Endothelial cell of umbilical vein (primary cell): ENCODE data around the gene TMEM266. TPM values are rescaled to one million over a fixed set of nuclear protein-coding genes. Genes with fewer than 3 reads are reported as not detected.
A peak's percentile ranks its signal among the peaks of the same experiment; 100 is the strongest.

Experiments used
- BruUV-seq: library from RNA; stranded (reverse); fragments of 400-500 nt; replicated peaks from 2 replicates; lab custom pipeline; 2021; lab: Mats Ljungman, UMichigan
- CTCF ChIA-PET: fragments of 300-600, 350-600 bp; sonication (Branson Sonifier 250); formaldehyde crosslinking; loops from one replicate; lab custom pipeline; 2021; ENCODE audit warnings: antibody characterized with exemption, inconsistent platforms; lab: Charles Lee
- POLR2A ChIA-PET: fragments of 300-600, 350-600 bp; sonication (Branson Sonifier 250); formaldehyde crosslinking; loops from one replicate; lab custom pipeline; 2021; ENCODE audit warnings: antibody characterized with exemption, inconsistent platforms; lab: Charles Lee
- DNase-seq: peaks from one replicate; pipeline ENCODE4 v3.0.0-alpha.2; 2011; ENCODE audit warnings: low read depth, low spot score
- FAIRE-seq: peaks from 2 replicates; lab custom pipeline; 2011; peaks lifted over from hg19 to GRCh38; lab: Jason Lieb, UNC
- H2AFZ ChIP-seq: 2 replicates; pipeline ENCODE4 v1.6.0; 2012; ENCODE audit warnings: low read depth, low read length, control low read depth, inconsistent platforms
- H3K27ac ChIP-seq: 2 replicates; pipeline ENCODE4 v1.5.1; 2011; ENCODE audit warnings: low read depth, mild to moderate bottlenecking, control low read depth, low read length, moderate library complexity; ENCODE audit not compliant: insufficient read depth
- H3K27me3 ChIP-seq, 2 experiments: 2 replicates each; pipeline versions ENCODE4 v1.6.0 to v1.6.1; 2011; ENCODE audit warnings: low read length in 2 of 2, mixed read lengths in 1 of 2; ENCODE audit not compliant: control insufficient read depth in 2 of 2, insufficient read depth in 2 of 2
- H3K36me3 ChIP-seq, 2 experiments: 2 replicates in 1 of 2; 3 replicates in 1 of 2; pipeline ENCODE4 v1.5.1; 2011; ENCODE audit warnings: low read length in 2 of 2, mild to moderate bottlenecking in 1 of 2, moderate library complexity in 1 of 2; ENCODE audit not compliant: control insufficient read depth in 2 of 2, insufficient read depth in 2 of 2; ENCODE audit errors: extremely low read depth in 1 of 2
- H3K4me1 ChIP-seq: 3 replicates; pipeline ENCODE4 v1.5.1; 2011; ENCODE audit warnings: mild to moderate bottlenecking, low read length; ENCODE audit not compliant: control insufficient read depth, insufficient read depth; ENCODE audit errors: extremely low read depth
- H3K4me2 ChIP-seq: 2 replicates; pipeline ENCODE4 v1.6.1; 2011; ENCODE audit warnings: low read length, control low read depth, mixed read lengths; ENCODE audit not compliant: insufficient read depth
- H3K4me3 ChIP-seq, 3 experiments: fragments of 200-600 bp in 1 of 3; sonication (generic), shearing (Covaris generic) in 1 of 3; replicated peaks in 1 of 3; 2 replicates each; pipeline ENCODE4 v1.5.1; 2011 to 2016; ENCODE audit warnings: control low read depth in 3 of 3, low read length in 3 of 3, mild to moderate bottlenecking in 2 of 3, inconsistent platforms in 1 of 3, low read depth in 1 of 3, moderate library complexity in 1 of 3; ENCODE audit not compliant: insufficient read depth in 1 of 3
- H3K79me2 ChIP-seq: 2 replicates; pipeline ENCODE4 v1.6.0; 2012; ENCODE audit warnings: low read length, inconsistent platforms; ENCODE audit not compliant: control insufficient read depth, insufficient read depth
- H3K9ac ChIP-seq: replicated peaks from 2 replicates; pipeline ENCODE3; 2011; ENCODE audit warnings: low read length, control low read depth; ENCODE audit not compliant: insufficient read depth; ENCODE audit errors: extremely low read depth
- H3K9me1 ChIP-seq: replicated peaks from 3 replicates; pipeline ENCODE4 v1.6.0; 2011; ENCODE audit warnings: mild to moderate bottlenecking, low read length; ENCODE audit not compliant: control insufficient read depth, insufficient read depth; ENCODE audit errors: extremely low read depth
- H3K9me3 ChIP-seq: replicated peaks from 2 replicates; pipeline ENCODE4 v1.5.1; 2012; ENCODE audit warnings: low read length, inconsistent platforms; ENCODE audit not compliant: control insufficient read depth, insufficient read depth
- H4K20me1 ChIP-seq: replicated peaks from 2 replicates; pipeline ENCODE3; 2011; ENCODE audit warnings: mild to moderate bottlenecking, low read length; ENCODE audit not compliant: control insufficient read depth, insufficient read depth; ENCODE audit errors: extremely low read depth
- CTCF ChIP-seq, 2 donors: IDR thresholded peaks; 1 replicate in 1 of 2; 2 replicates in 1 of 2; pipeline ENCODE4 v1.5.1; 2011; ENCODE audit warnings: low read length in 2 of 2, mild to moderate bottlenecking in 2 of 2, moderate library complexity in 2 of 2, control low read depth in 1 of 2, inconsistent platforms in 1 of 2, low read depth in 1 of 2; ENCODE audit not compliant: insufficient read depth in 1 of 2; ENCODE audit errors: extremely low read depth in 1 of 2
- MAX ChIP-seq: IDR thresholded peaks from 2 replicates; pipeline ENCODE4 v1.6.1; 2011; ENCODE audit not compliant: insufficient read depth, insufficient read length
- POLR2AphosphoS5 ChIP-seq: IDR thresholded peaks from 2 replicates; pipeline ENCODE4 v1.6.1; 2012; ENCODE audit warnings: low read depth, mild to moderate bottlenecking, control low read depth, low read length, moderate library complexity; ENCODE audit not compliant: insufficient read depth
- dilution Hi-C: fragments of 300-500 bp; cut with MboI; formaldehyde crosslinking; loops from one replicate; pipeline ENCODE4 v1.15.0; 2019; ENCODE audit warnings: low sequenced_read_pairs; ENCODE audit not compliant: extremely low pct_ligation_motif_present
- intact Hi-C: fragments of 100-400 bp; cut with micrococcal nuclease; formaldehyde crosslinking; loops from one replicate; pipeline ENCODE4 v1.10.0; 2022
- polyA plus RNA-seq, 4 experiments: library from polyadenylated mRNA; depleted of rRNA in 3 of 4; stranded (reverse) in 3 of 4; unstranded in 1 of 4; fragments of >200 nt; gene quantifications; 2 replicates each; pipeline versions ENCODE4 v1.2.1 to v1.2.3, GENCODE V29; 2011 to 2012; ENCODE audit warnings: missing spikeins in 1 of 4
- total RNA-seq: library from RNA; stranded (reverse); gene quantifications from 2 replicates; pipeline ENCODE4 v1.2.3, GENCODE V29; 2021

TMEM266 gene
- total and polyA plus RNA-seq, 2 donors (not counting 3 experiments of a cell fraction or from before 2014, with no cell fraction given) = not detected

GRCh38 chr15:76190751-76191538 is 131.2 kb downstream of the TMEM266 start:
- Histone ChIP-seq H3K27me3 (peaks cover 0 to 2% of the 10 kb centered on the region in 2 experiments), H2AFZ (no peak overlapping the region), H3K9me1 (no peaks in the 10 kb centered on the region), H4K20me1 (no peaks in the 10 kb centered on the region), H3K4me2 (no peak overlapping the region), H3K4me3 (no peak overlapping the region), H3K79me2 (no peaks in the 10 kb centered on the region), H3K27ac (no peak overlapping the region), H3K9ac (no peak overlapping the region), H3K36me3 (no peaks in the 10 kb centered on the region), H3K9me3 (no peaks in the 10 kb centered on the region), H3K4me1 (peaks cover 3% of the 10 kb centered on the region)
- intact Hi-C loops (loop anchor here (1.0 to 5.0 kb wide), 6 partner anchors 94 to 831 kb away; no protein-coding TSS in a partner anchor), dilution Hi-C loops (no loop called here)
- TF ChIP-seq MAX (no peak), CTCF (IDR thresholded peaks at IDR 0.05; ENCODE audit: extremely low read depth in 1 of 2, insufficient read depth in 1 of 2, low read depth in 1 of 2, low read length in 2 of 2) (peak; percentile 84 to 95), POLR2AphosphoS5 (no peak)
- DNase-seq (peak; percentile 68), FAIRE-seq (peak; percentile 72)
- POLR2A ChIA-PET = no interaction called here
- CTCF ChIA-PET = interaction anchor here (0.7 to 4.9 kb wide), 14 partner anchors 15 to 677 kb away, joined by 3 to 54 read pairs (median 4); no protein-coding TSS in a partner anchor
- no TSS peak for BruUV-seq
